Trophoblast cell (in vitro differentiated cells and primary cell): ENCODE results near the gene KCNQ1.
A peak's percentile ranks its signal among the peaks of the same experiment; 100 is the strongest.

Source experiments
- DNase-seq, 2 donors: peaks; one replicate each; pipeline ENCODE4 v3.0.0-alpha.2; 2016
- H2AFZ ChIP-seq: 2 replicates; pipeline ENCODE4 v1.6.1; 2013; ENCODE audit warnings: low read length, moderate library complexity, mild to moderate bottlenecking; ENCODE audit not compliant: insufficient read depth, poor library complexity
- H2AK5ac ChIP-seq: 2 replicates; pipeline ENCODE4 v1.6.1; 2013; ENCODE audit warnings: mild to moderate bottlenecking, low read length
- H2BK120ac ChIP-seq: 2 replicates; pipeline ENCODE4 v1.6.1; 2013; ENCODE audit warnings: low read length, mild to moderate bottlenecking, moderate library complexity; ENCODE audit not compliant: insufficient read depth, poor library complexity
- H2BK12ac ChIP-seq: 2 replicates; pipeline ENCODE4 v1.6.1; 2013; ENCODE audit warnings: mild to moderate bottlenecking, low read length, moderate library complexity
- H2BK5ac ChIP-seq: 2 replicates; pipeline ENCODE4 v1.6.1; 2013; ENCODE audit warnings: low read length, low read depth, moderate library complexity, mild to moderate bottlenecking; ENCODE audit not compliant: poor library complexity
- H3K14ac ChIP-seq: 2 replicates; pipeline ENCODE4 v1.6.1; 2013; ENCODE audit warnings: mild to moderate bottlenecking, low read length
- H3K18ac ChIP-seq: 2 replicates; pipeline ENCODE4 v1.6.1; 2013; ENCODE audit warnings: mild to moderate bottlenecking, low read length
- H3K23ac ChIP-seq: 2 replicates; pipeline ENCODE4 v1.6.1; 2013; ENCODE audit warnings: low read length
- H3K27ac ChIP-seq: 2 replicates; pipeline ENCODE4 v1.5.1; 2013; ENCODE audit warnings: low read depth, mild to moderate bottlenecking, inconsistent platforms, low read length, moderate library complexity
- H3K27me3 ChIP-seq: 2 replicates; pipeline ENCODE4 v1.6.1; 2013; ENCODE audit warnings: inconsistent platforms, mild to moderate bottlenecking, low read length, moderate library complexity; ENCODE audit not compliant: insufficient read depth
- H3K36me3 ChIP-seq, 2 experiments: 1 replicate in 1 of 2; 2 replicates in 1 of 2; pipeline ENCODE4 v1.6.1; 2013; ENCODE audit warnings: low read length in 2 of 2, mild to moderate bottlenecking in 2 of 2, moderate library complexity in 1 of 2; ENCODE audit not compliant: insufficient read depth in 2 of 2, control insufficient read depth in 1 of 2
- H3K4ac ChIP-seq: 2 replicates; pipeline ENCODE4 v1.6.1; 2013; ENCODE audit warnings: low read depth, mild to moderate bottlenecking, low read length, moderate library complexity
- H3K4me1 ChIP-seq, 2 experiments: 1 replicate in 1 of 2; 2 replicates in 1 of 2; pipeline ENCODE4 v1.6.1; 2013; ENCODE audit warnings: low read length in 2 of 2, mild to moderate bottlenecking in 2 of 2, moderate library complexity in 1 of 2; ENCODE audit not compliant: insufficient read depth in 2 of 2, control insufficient read depth in 1 of 2
- H3K4me2 ChIP-seq: 2 replicates; pipeline ENCODE4 v1.6.1; 2013; ENCODE audit warnings: inconsistent platforms, mild to moderate bottlenecking, low read length, moderate library complexity
- H3K4me3 ChIP-seq: 2 replicates; pipeline ENCODE4 v1.5.1; 2013; ENCODE audit warnings: mild to moderate bottlenecking, low read depth, low read length, inconsistent platforms
- H3K79me1 ChIP-seq: one replicate; pipeline ENCODE4 v1.6.1; 2013; ENCODE audit warnings: low read length
- H3K79me2 ChIP-seq: 2 replicates; pipeline ENCODE4 v1.6.1; 2013; ENCODE audit warnings: low read length, mild to moderate bottlenecking; ENCODE audit not compliant: control insufficient read depth, insufficient read depth, poor library complexity
- H3K9ac ChIP-seq: 2 replicates; pipeline ENCODE4 v1.6.1; 2013; ENCODE audit warnings: mild to moderate bottlenecking, low read length
- H3K9me3 ChIP-seq: 2 replicates; pipeline ENCODE4 v1.6.1; 2013; ENCODE audit warnings: low read depth, mild to moderate bottlenecking, control low read depth, inconsistent platforms, low read length; ENCODE audit not compliant: insufficient read depth
- H4K12ac ChIP-seq: 2 replicates; pipeline ENCODE4 v1.6.1; 2013; ENCODE audit warnings: low read depth, mild to moderate bottlenecking, low read length, moderate library complexity
- H4K8ac ChIP-seq: 2 replicates; pipeline ENCODE4 v1.6.1; 2013; ENCODE audit warnings: low read depth, mild to moderate bottlenecking, low read length, moderate library complexity
- H4K91ac ChIP-seq: one replicate; pipeline ENCODE4 v1.6.1; 2013; ENCODE audit warnings: low read depth, mild to moderate bottlenecking, low read length, moderate library complexity
- WGBS: extraction: QIAGEN DNeasy Blood & Tissue Kit; methylation state at CpG from one replicate; pipeline ENCODE4 v1.1.7; 2013; ENCODE audit warnings: missing lambda C conversion rate; ENCODE audit not compliant: insufficient read length, insufficient coverage; ENCODE audit errors: extremely low coverage; 5-methylcytosine and 5-hydroxymethylcytosine counted together

The KCNQ1 gene

GRCh38 chr11:2700415-2701211 is 255.8 kb downstream of the KCNQ1 start:
- Histone ChIP-seq H2AFZ (peak overlapping the region; percentile 77), H3K27ac (peak overlapping the region; percentile 52), H3K9me3 (peaks cover 5% of the 10 kb centered on the region), H3K79me2 (peaks cover 15% of the 10 kb centered on the region), H3K79me1 (peaks cover 11% of the 10 kb centered on the region), H3K4me1 (peaks cover 16 to 17% of the 10 kb centered on the region in 2 experiments), H3K4me2 (peak overlapping the region; percentile 78), H4K91ac (peak overlapping the region; percentile 98), H3K4me3 (peak overlapping the region; percentile 73), H3K4ac (peak overlapping the region; percentile 84), H3K27me3 (no peaks in the 10 kb centered on the region), H3K14ac (peak overlapping the region; percentile 81), H2BK120ac (peak overlapping the region; percentile 77), H3K36me3 (no peaks in the 10 kb centered on the region), H4K8ac (peak overlapping the region; percentile 91), H2BK12ac (peak overlapping the region; percentile 54), H3K23ac (no peak overlapping the region), H2AK5ac (peak overlapping the region; percentile 84), H2BK5ac (peak overlapping the region; percentile 86), H3K18ac (peak overlapping the region; percentile 79), H4K12ac (peak overlapping the region; percentile 46), H3K9ac (no peak overlapping the region)
- peak in 1 of 2 donors; percentile 61 for DNase-seq
- no CpG with 5 or more reads among the region's 52 CpGs for WGBS

GRCh38 chr11:2701230-2701629 is 256.4 kb downstream of the KCNQ1 start:
- no CpG with 5 or more reads among the region's 7 CpGs for WGBS
- no peak overlapping the region for H3K14ac ChIP-seq
- no peak overlapping the region for H3K23ac ChIP-seq
- no peak overlapping the region for H2AFZ ChIP-seq
- peak overlapping the region; percentile 27 for H2AK5ac ChIP-seq
- H4K12ac ChIP-seq, result no peak overlapping the region
- no peak overlapping the region for H3K4me3 ChIP-seq
- H2BK12ac ChIP-seq, result no peak overlapping the region
- H3K9ac ChIP-seq, result no peak overlapping the region
- no peak overlapping the region for H4K91ac ChIP-seq
- H4K8ac ChIP-seq, result no peak overlapping the region
- no peak overlapping the region for H2BK120ac ChIP-seq
- H2BK5ac ChIP-seq, result no peak overlapping the region
- H3K36me3 ChIP-seq, result no peaks in the 10 kb centered on the region
- no peak overlapping the region for H3K27ac ChIP-seq
- no peak overlapping the region for H3K4ac ChIP-seq
- no peaks in the 10 kb centered on the region for H3K27me3 ChIP-seq
- peaks cover 11% of the 10 kb centered on the region for H3K79me1 ChIP-seq
- H3K4me2 ChIP-seq, result no peak overlapping the region
- no peak overlapping the region for H3K18ac ChIP-seq
- peaks cover 16 to 17% of the 10 kb centered on the region in 2 experiments for H3K4me1 ChIP-seq
- peak in 1 of 2 donors; percentile 37 for DNase-seq
- H3K79me2 ChIP-seq, result peaks cover 15% of the 10 kb centered on the region
- peaks cover 8% of the 10 kb centered on the region for H3K9me3 ChIP-seq

- Histone ChIP-seq H3K4me1 (peaks cover 16 to 17% of the 10 kb centered on the region in 2 experiments), H3K79me2 (peaks cover 15% of the 10 kb centered on the region), H3K79me1 (peaks cover 11% of the 10 kb centered on the region), H4K91ac (no peak overlapping the region), H3K9me3 (peaks cover 11% of the 10 kb centered on the region), H2AFZ (no peak overlapping the region), H3K4me2 (no peak overlapping the region), H4K8ac (no peak overlapping the region), H3K14ac (no peak overlapping the region), H2BK12ac (no peak overlapping the region), H3K27ac (no peak overlapping the region), H4K12ac (no peak overlapping the region), H3K23ac (no peak overlapping the region), H3K27me3 (no peaks in the 10 kb centered on the region), H3K9ac (no peak overlapping the region), H3K18ac (no peak overlapping the region), H2BK120ac (no peak overlapping the region), H3K4ac (no peak overlapping the region), H2AK5ac (no peak overlapping the region), H3K4me3 (no peak overlapping the region), H2BK5ac (no peak overlapping the region), H3K36me3 (no peaks in the 10 kb centered on the region)
- no peak for DNase-seq
- WGBS, result no CpG with 5 or more reads among the region's 5 CpGs
These were observed 257.2 kb downstream of the KCNQ1 start for GRCh38 chr11:2701898-2702434.

GRCh38 chr11:2702771-2703362 is 258.1 kb downstream of the KCNQ1 start:
- Histone ChIP-seq H3K79me1 (peaks cover 11% of the 10 kb centered on the region), H3K18ac (no peak overlapping the region), H4K91ac (no peak overlapping the region), H3K27ac (no peak overlapping the region), H3K14ac (no peak overlapping the region), H3K9ac (no peak overlapping the region), H3K79me2 (peaks cover 15% of the 10 kb centered on the region), H2BK120ac (no peak overlapping the region), H3K9me3 (peaks cover 11% of the 10 kb centered on the region), H2AK5ac (no peak overlapping the region), H4K12ac (no peak overlapping the region), H3K4me1 (peaks cover 16 to 17% of the 10 kb centered on the region in 2 experiments), H3K23ac (no peak overlapping the region), H3K27me3 (no peaks in the 10 kb centered on the region), H2BK12ac (peak overlapping the region; percentile 25), H4K8ac (no peak overlapping the region), H3K36me3 (no peaks in the 10 kb centered on the region), H3K4ac (no peak overlapping the region), H2AFZ (no peak overlapping the region), H2BK5ac (no peak overlapping the region), H3K4me3 (no peak overlapping the region), H3K4me2 (no peak overlapping the region)
- WGBS, result no CpG with 5 or more reads among the region's 17 CpGs
- no peak for DNase-seq
